Hepatocyte (in vitro differentiated cells): ENCODE measurements around the gene ATAD5.

Source experiments
- CTCF ChIP-seq: fragments of 200-600 bp; sonication (generic); IDR thresholded peaks from 2 replicates; pipeline ENCODE4 v1.5.1; 2016; ENCODE audit warnings: antibody characterized with exemption, mild to moderate bottlenecking; ENCODE audit not compliant: poor library complexity
- EZH2 ChIP-seq: fragments of 200-600 bp; sonication (generic); IDR thresholded peaks from 2 replicates; pipeline ENCODE4 v1.6.1; 2016; ENCODE audit warnings: antibody characterized with exemption, mild to moderate bottlenecking, borderline replicate concordance
- EZH2phosphoT487 ChIP-seq: fragments of 200-600 bp; sonication (generic); IDR thresholded peaks from one replicate; pipeline ENCODE4 v1.6.1; 2018; ENCODE audit warnings: antibody characterized with exemption, mild to moderate bottlenecking, low read depth, moderate library complexity; ENCODE audit not compliant: unreplicated experiment, severe bottlenecking

- TF ChIP-seq CTCF: no peak
- TF ChIP-seq EZH2phosphoT487: no peak
- TF ChIP-seq EZH2: no peak
These were observed 30.1 kb upstream of the ATAD5 start for GRCh38 chr17:30801671-30802070.
